HUES48 (cell line): Measurements from ENCODE around the gene CREG1.
A peak's percentile ranks its signal among the peaks of the same experiment; 100 is the strongest.

ENCODE experiments used
- H3K27ac ChIP-seq: one replicate; pipeline ENCODE4 v1.7.0; 2013; ENCODE audit warnings: low read depth, low read length, inconsistent platforms
- H3K27me3 ChIP-seq: 2 replicates; pipeline ENCODE4 v1.6.1; 2013; ENCODE audit warnings: mild to moderate bottlenecking, low read length; ENCODE audit not compliant: control insufficient read depth, insufficient read depth
- H3K36me3 ChIP-seq: 2 replicates; pipeline ENCODE4 v1.6.1; 2013; ENCODE audit warnings: low read length; ENCODE audit not compliant: control insufficient read depth, insufficient read depth
- H3K4me1 ChIP-seq: 2 replicates; pipeline ENCODE4 v1.6.1; 2013; ENCODE audit warnings: mild to moderate bottlenecking, low read length; ENCODE audit not compliant: control insufficient read depth, insufficient read depth
- H3K4me3 ChIP-seq: 2 replicates; pipeline ENCODE4 v1.5.1; 2013; ENCODE audit warnings: mild to moderate bottlenecking, low read depth, low read length
- H3K9ac ChIP-seq: 2 replicates; pipeline ENCODE4 v1.6.1; 2013; ENCODE audit warnings: mild to moderate bottlenecking, low read depth, low read length, moderate library complexity
- H3K9me3 ChIP-seq: 2 replicates; pipeline ENCODE4 v1.6.1; 2013; ENCODE audit warnings: low read length; ENCODE audit not compliant: control insufficient read depth, insufficient read depth

CREG1 gene

GRCh38 chr1:167502719-167503462 lies 50.7 kb downstream of the CREG1 start:
- Histone ChIP-seq H3K27me3 (no peaks in the 10 kb centered on the region), H3K36me3 (no peaks in the 10 kb centered on the region), H3K9me3 (no peaks in the 10 kb centered on the region), H3K4me3 (no peak overlapping the region), H3K9ac (no peak overlapping the region), H3K27ac (no peak overlapping the region), H3K4me1 (peaks cover 19% of the 10 kb centered on the region)

- peaks cover 19% of the 10 kb centered on the region for H3K4me1 ChIP-seq
- H3K4me3 ChIP-seq, result no peak overlapping the region
- no peak overlapping the region for H3K9ac ChIP-seq
Measured at GRCh38 chr1:167502192-167502551, 51.4 kb downstream of the CREG1 start.

GRCh38 chr1:167501515-167502191 lies 51.9 kb downstream of the CREG1 start:
- H3K4me1 ChIP-seq, result peaks cover 19% of the 10 kb centered on the region
- no peak overlapping the region for H3K27ac ChIP-seq
- H3K9me3 ChIP-seq, result no peaks in the 10 kb centered on the region
- no peaks in the 10 kb centered on the region; the same call in 1 of the 2 replicates for H3K27me3 ChIP-seq
- no peaks in the 10 kb centered on the region for H3K36me3 ChIP-seq
- no peak overlapping the region for H3K4me3 ChIP-seq
- H3K9ac ChIP-seq, result no peak overlapping the region

More at GRCh38 chr1:167502192-167502551, 51.4 kb downstream of the CREG1 start:
- no peaks in the 10 kb centered on the region for H3K9me3 ChIP-seq
- H3K36me3 ChIP-seq, result no peaks in the 10 kb centered on the region
- no peaks in the 10 kb centered on the region; the same call in 1 of the 2 replicates for H3K27me3 ChIP-seq
- no peak overlapping the region for H3K27ac ChIP-seq

GRCh38 chr1:167500283-167500860 lies 53.2 kb downstream of the CREG1 start:
- Histone ChIP-seq H3K4me1 (peaks cover 19% of the 10 kb centered on the region), H3K36me3 (no peaks in the 10 kb centered on the region), H3K27ac (no peak overlapping the region), H3K9me3 (no peaks in the 10 kb centered on the region), H3K27me3 (no peaks in the 10 kb centered on the region; the same call in 1 of the 2 replicates), H3K4me3 (no peak overlapping the region), H3K9ac (no peak overlapping the region)

DNA sequence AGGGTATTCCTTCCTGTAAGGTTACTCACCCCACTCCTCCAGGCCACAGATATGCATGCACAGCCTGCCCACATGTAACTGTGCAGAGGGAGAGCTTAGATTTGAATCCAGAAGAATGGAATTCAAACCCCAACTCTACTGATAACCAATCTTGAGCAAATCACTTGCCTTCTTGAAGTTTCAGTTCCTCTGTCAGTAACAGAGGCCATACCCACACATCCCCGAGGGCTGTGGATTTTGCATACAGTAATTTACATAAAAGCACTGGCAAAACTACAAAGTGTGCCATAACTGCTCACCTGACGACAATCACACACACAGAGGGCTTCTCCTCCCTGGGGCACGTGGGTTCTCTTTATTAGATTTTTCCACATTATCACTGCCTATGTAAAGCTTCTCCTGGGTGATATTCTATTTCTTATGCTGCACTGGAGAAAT lies 53.9 kb downstream of the CREG1 start:
- Histone ChIP-seq H3K4me3 (no peak overlapping the region), H3K27me3 (no peaks in the 10 kb centered on the region; the same call in 1 of the 2 replicates), H3K9me3 (no peaks in the 10 kb centered on the region), H3K4me1 (peaks cover 19% of the 10 kb centered on the region), H3K36me3 (no peaks in the 10 kb centered on the region), H3K9ac (no peak overlapping the region), H3K27ac (no peak overlapping the region)

- no peaks in the 10 kb centered on the region for H3K36me3 ChIP-seq
- H3K4me1 ChIP-seq, result peaks cover 19% of the 10 kb centered on the region
- H3K9me3 ChIP-seq, result no peaks in the 10 kb centered on the region
- H3K9ac ChIP-seq, result no peak overlapping the region
- H3K4me3 ChIP-seq, result no peak overlapping the region
- no peaks in the 10 kb centered on the region; the same call in 1 of the 2 replicates for H3K27me3 ChIP-seq
- H3K27ac ChIP-seq, result no peak overlapping the region
Measured at GRCh38 chr1:167499106-167499505, 54.5 kb downstream of the CREG1 start.

DNA sequence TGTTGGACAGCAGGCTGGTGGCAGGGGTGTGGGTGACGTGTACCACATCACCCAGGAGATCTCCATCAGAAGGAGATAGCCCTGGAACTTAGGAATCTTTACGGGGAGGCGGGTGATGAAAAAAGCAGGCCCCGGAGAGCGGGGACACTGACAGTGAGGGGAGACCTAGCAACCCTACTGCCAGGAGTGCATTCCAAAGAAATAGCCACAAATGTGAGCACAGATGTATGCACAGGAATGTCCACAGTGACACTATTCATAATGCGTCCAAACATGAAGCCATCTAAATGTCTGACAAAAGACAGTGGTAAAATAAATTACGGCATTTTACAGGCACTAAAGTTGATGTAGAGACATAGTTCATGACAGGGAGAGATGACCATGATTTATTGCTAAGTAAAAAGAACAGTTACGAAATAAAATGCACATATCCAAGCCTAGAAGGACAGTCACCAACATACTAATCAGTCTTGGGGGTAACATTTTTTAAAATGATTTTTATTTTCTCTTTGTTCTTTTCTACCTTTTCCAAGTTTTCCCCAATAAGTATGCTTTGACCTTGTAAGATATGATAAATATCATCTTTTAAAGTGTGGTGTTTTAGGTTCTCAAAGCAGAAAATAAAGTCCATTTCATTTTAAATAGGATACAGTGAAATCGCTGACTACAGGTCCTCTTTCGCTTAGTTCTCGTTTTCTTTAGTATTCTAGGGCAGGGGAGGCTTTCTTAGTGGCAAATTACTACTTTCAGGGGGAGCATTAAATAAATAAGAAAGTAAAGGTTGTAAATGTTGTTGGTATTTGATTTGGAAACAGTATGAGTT lies 56.6 kb downstream of the CREG1 start:
- no peak overlapping the region for H3K27ac ChIP-seq
- H3K4me3 ChIP-seq, result no peak overlapping the region
- peaks cover 8% of the 10 kb centered on the region for H3K4me1 ChIP-seq
- no peaks in the 10 kb centered on the region for H3K9me3 ChIP-seq
- no peaks in the 10 kb centered on the region for H3K36me3 ChIP-seq
- no peak overlapping the region for H3K9ac ChIP-seq
- H3K27me3 ChIP-seq, result no peaks in the 10 kb centered on the region; the same call in 1 of the 2 replicates

DNA sequence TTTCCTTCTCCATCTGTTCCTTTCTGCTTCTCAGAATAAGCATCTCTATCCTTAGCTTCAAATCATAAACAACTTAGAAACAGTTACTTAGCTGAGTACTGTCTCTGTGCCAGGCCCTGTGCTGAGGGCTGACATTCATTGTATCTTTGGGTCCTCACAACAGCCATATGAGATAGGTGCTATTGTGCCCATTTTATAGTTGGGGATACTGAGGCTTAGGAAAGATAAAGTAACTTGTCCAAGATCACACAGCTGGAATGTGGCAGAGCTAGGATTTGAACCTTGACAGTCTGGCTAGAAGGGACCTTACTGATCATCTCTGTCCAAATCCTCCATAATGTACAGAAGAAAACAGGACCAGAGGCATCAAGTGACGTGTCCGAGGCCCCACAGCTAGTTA lies 60.2 kb downstream of the CREG1 start:
- Histone ChIP-seq H3K4me1 (peaks cover 27% of the 10 kb centered on the region), H3K27me3 (no peaks in the 10 kb centered on the region; the same call in 1 of the 2 replicates), H3K27ac (no peak overlapping the region), H3K9ac (no peak overlapping the region), H3K4me3 (no peak overlapping the region), H3K36me3 (no peaks in the 10 kb centered on the region), H3K9me3 (no peaks in the 10 kb centered on the region)

- Histone ChIP-seq H3K9ac (no peak overlapping the region), H3K27ac (peak overlapping the region; percentile 65), H3K4me1 (peaks cover 33% of the 10 kb centered on the region), H3K27me3 (no peaks in the 10 kb centered on the region; the same call in 1 of the 2 replicates), H3K36me3 (no peaks in the 10 kb centered on the region), H3K4me3 (no peak overlapping the region), H3K9me3 (no peaks in the 10 kb centered on the region)
Measured at GRCh38 chr1:167492481-167492910, 61.1 kb downstream of the CREG1 start.

GRCh38 chr1:167491586-167492461 lies 61.7 kb downstream of the CREG1 start:
- Histone ChIP-seq H3K9ac (no peak overlapping the region), H3K27ac (peak overlapping the region; percentile 65), H3K9me3 (no peaks in the 10 kb centered on the region), H3K4me1 (peaks cover 33% of the 10 kb centered on the region), H3K27me3 (no peaks in the 10 kb centered on the region), H3K4me3 (no peak overlapping the region), H3K36me3 (no peaks in the 10 kb centered on the region)
